Nephron (organoid): Measurements from ENCODE around the gene TRAPPC6A.
"Not testable (repeated sequence)": the region's sequence is repeated elsewhere in the genome, so short reads cannot be mapped to it uniquely, and the experiment has no call there.

Experiments used
- H3K27ac Mint-ChIP-seq, 3 experiments: 2 replicates each; pipeline ENCODE4 v1.8.0; 2020; ENCODE audit warnings: mixed read lengths in 3 of 3, mild to moderate bottlenecking in 2 of 3, moderate library complexity in 1 of 3
- H3K27me3 Mint-ChIP-seq: 2 replicates; pipeline ENCODE4 v1.8.0; 2021; ENCODE audit warnings: low read depth, mild to moderate bottlenecking, moderate library complexity, mixed read lengths
- H3K36me3 Mint-ChIP-seq: 2 replicates; pipeline ENCODE4 v1.8.0; 2020; ENCODE audit warnings: low read depth, mixed read lengths
- H3K4me1 Mint-ChIP-seq: 2 replicates; pipeline ENCODE4 v1.8.0; 2020; ENCODE audit warnings: mixed read lengths
- H3K4me3 Mint-ChIP-seq, 3 experiments: 2 replicates each; pipeline ENCODE4 v1.8.0; 2020; ENCODE audit warnings: mild to moderate bottlenecking in 3 of 3, mixed read lengths in 3 of 3, moderate library complexity in 2 of 3
- H3K9me3 Mint-ChIP-seq: 2 replicates; pipeline ENCODE4 v1.8.0; 2020; ENCODE audit warnings: mixed read lengths
- TF ChIP-seq, protein P1 (sequence below), 3 experiments: fragments of 200-600 bp; sonication (generic); IDR thresholded peaks; one replicate each; pipeline ENCODE4 v1.5.0; 2021; ENCODE audit warnings: antibody characterized with exemption in 3 of 3; ENCODE audit not compliant: unreplicated experiment in 3 of 3

Gene TRAPPC6A

DNA sequence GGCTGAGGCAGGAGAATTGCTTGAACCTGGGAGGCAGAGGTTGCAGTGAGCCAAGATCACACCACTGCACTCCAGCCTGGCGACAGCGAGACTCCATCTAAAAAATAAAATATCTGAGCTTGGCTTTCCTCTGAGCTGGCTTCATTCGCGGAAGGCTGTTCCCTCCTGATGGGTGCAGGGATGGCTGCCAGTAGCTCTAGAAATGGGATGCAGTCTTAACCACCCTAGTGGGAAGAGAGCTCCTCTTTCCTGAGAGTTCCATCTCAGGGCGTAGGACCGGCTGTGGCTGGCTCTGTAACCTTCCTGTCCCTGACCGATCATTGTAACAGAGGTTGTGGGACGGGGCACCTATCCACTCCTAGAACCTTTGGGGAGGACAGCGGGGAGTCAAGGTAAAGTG lies 52.7 kb downstream of the TRAPPC6A start:
- no peaks in the 10 kb centered on the region for H3K36me3 Mint-ChIP-seq
- no peaks in the 10 kb centered on the region for H3K27me3 Mint-ChIP-seq
- H3K9me3 Mint-ChIP-seq: no peaks in the 10 kb centered on the region
- H3K27ac Mint-ChIP-seq: no peak overlapping the region
- H3K4me1 Mint-ChIP-seq: peaks cover 28% of the 10 kb centered on the region
- H3K4me3 Mint-ChIP-seq: no peak overlapping the region
- TF ChIP-seq, protein P1, sequence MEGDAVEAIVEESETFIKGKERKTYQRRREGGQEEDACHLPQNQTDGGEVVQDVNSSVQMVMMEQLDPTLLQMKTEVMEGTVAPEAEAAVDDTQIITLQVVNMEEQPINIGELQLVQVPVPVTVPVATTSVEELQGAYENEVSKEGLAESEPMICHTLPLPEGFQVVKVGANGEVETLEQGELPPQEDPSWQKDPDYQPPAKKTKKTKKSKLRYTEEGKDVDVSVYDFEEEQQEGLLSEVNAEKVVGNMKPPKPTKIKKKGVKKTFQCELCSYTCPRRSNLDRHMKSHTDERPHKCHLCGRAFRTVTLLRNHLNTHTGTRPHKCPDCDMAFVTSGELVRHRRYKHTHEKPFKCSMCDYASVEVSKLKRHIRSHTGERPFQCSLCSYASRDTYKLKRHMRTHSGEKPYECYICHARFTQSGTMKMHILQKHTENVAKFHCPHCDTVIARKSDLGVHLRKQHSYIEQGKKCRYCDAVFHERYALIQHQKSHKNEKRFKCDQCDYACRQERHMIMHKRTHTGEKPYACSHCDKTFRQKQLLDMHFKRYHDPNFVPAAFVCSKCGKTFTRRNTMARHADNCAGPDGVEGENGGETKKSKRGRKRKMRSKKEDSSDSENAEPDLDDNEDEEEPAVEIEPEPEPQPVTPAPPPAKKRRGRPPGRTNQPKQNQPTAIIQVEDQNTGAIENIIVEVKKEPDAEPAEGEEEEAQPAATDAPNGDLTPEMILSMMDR (IDR thresholded peaks at IDR 0.05; ENCODE audit: unreplicated experiment in 3 of 3): no peak

DNA sequence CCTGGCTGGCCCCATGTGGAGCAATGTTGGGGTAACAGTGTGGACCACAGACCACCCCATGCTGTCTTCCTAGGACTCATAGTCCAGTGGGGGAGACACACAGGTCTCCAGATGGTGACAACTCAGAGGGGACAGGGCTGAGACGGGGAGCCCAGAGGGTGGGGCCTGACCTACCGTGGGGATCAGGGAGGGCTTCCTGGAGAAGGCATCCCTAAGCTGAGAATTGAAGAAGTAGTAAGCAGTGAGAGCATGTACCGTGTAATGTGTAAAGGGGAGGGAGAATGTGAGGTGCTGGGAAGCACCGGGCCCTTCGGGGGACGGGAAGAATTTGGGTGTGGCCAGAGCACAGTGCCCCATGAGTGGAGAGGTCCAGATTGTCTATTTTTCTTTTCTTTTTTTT lies 54.0 kb downstream of the TRAPPC6A start:
- peak overlapping the region in 2 of 3 experiments; percentile 17 to 73 for H3K27ac Mint-ChIP-seq
- H3K36me3 Mint-ChIP-seq: no peaks in the 10 kb centered on the region
- no peak overlapping the region for H3K4me3 Mint-ChIP-seq
- no peaks in the 10 kb centered on the region for H3K27me3 Mint-ChIP-seq
- H3K4me1 Mint-ChIP-seq: peaks cover 28% of the 10 kb centered on the region
- no peaks in the 10 kb centered on the region for H3K9me3 Mint-ChIP-seq
- TF ChIP-seq, protein P1 (IDR thresholded peaks at IDR 0.05; ENCODE audit: unreplicated experiment in 3 of 3): no peak

DNA sequence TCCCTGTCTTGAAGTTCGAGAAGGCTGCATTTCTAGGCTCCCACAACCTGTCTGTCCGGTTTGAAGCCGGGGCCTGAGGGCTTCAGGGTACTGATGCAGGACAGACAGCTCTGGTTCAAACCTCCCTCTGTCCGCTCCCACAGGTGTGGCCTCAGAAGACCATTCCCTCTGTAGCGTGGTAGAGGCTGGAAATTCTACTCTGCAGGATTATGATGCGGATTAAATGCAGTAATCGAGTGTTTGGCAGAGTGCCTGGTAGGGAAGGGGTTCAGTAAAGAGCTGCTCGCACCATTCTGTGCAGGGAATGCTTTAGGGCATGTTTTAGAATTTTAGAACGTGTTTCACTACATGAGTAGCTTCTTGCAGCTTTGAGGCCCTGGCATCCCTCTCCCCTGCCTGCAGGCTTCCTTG lies 54.6 kb downstream of the TRAPPC6A start:
- TF ChIP-seq, protein P1 (IDR thresholded peaks at IDR 0.05; ENCODE audit: unreplicated experiment in 3 of 3): no peak
- H3K4me3 Mint-ChIP-seq: no peak overlapping the region

DNA sequence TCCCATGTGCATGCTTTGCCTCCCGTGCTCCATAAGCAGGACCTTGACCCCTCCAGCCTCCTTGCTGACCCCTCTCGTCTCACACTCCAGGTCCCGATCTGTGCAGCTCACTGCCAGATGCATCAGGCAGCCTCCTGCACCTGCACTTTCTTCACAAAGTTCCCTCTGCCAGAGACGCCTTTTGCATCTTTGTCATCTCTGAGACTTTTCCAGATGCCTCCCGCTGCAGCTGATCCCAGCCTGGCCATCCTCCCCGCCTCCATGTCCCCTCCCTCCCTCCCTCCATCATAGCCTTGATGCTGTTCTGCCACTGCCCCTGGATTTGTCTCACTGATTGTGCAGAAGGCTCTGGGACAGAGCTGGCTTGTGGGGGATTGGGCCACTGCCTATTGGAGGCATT lies 55.2 kb downstream of the TRAPPC6A start:
- Mint-ChIP-seq H3K4me1 (peaks cover 28% of the 10 kb centered on the region), H3K36me3 (no peaks in the 10 kb centered on the region), H3K9me3 (no peaks in the 10 kb centered on the region), H3K4me3 (no peak overlapping the region), H3K27me3 (no peaks in the 10 kb centered on the region), H3K27ac (no peak overlapping the region)
- TF ChIP-seq, protein P1 (IDR thresholded peaks at IDR 0.05; ENCODE audit: unreplicated experiment in 3 of 3): no peak

More for the DNA sequence above, 54.6 kb downstream of the TRAPPC6A start:
- H3K27ac Mint-ChIP-seq: peak overlapping the region in 2 of 3 experiments; percentile 17 to 73
- no peaks in the 10 kb centered on the region for H3K9me3 Mint-ChIP-seq
- H3K27me3 Mint-ChIP-seq: no peaks in the 10 kb centered on the region
- no peaks in the 10 kb centered on the region for H3K36me3 Mint-ChIP-seq
- H3K4me1 Mint-ChIP-seq: peaks cover 28% of the 10 kb centered on the region

DNA sequence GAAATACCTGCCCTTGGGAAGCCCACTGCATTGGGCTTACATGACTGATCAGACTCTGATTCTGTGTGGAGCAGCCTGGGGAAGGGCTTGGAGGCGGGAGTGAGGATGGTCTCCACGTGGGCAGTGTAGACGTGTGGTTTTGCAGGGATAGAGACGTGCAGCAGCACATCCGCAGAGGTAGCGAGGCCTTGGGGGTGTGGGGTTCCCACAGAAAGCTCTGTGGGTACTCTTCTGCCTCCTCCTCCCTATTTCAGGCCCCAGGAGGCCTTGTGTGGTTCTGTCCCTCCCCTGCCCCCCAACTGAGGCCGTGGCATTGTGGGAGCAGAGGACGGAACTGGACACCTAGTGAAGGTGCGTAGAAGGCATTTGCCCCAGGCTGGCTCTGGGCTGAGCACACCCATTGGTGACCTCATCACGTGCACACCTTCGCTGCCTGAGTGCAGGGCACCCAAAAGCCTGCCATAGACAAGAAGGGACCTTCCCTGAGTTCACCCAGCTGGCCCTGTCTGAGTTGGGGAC lies 56.2 kb downstream of the TRAPPC6A start:
- no peaks in the 10 kb centered on the region for H3K36me3 Mint-ChIP-seq
- TF ChIP-seq, protein P1 (IDR thresholded peaks at IDR 0.05; ENCODE audit: unreplicated experiment in 3 of 3): no peak
- no peaks in the 10 kb centered on the region for H3K9me3 Mint-ChIP-seq
- H3K27ac Mint-ChIP-seq: no peak overlapping the region
- no peaks in the 10 kb centered on the region for H3K27me3 Mint-ChIP-seq
- H3K4me1 Mint-ChIP-seq: peaks cover 33% of the 10 kb centered on the region
- H3K4me3 Mint-ChIP-seq: no peak overlapping the region

DNA sequence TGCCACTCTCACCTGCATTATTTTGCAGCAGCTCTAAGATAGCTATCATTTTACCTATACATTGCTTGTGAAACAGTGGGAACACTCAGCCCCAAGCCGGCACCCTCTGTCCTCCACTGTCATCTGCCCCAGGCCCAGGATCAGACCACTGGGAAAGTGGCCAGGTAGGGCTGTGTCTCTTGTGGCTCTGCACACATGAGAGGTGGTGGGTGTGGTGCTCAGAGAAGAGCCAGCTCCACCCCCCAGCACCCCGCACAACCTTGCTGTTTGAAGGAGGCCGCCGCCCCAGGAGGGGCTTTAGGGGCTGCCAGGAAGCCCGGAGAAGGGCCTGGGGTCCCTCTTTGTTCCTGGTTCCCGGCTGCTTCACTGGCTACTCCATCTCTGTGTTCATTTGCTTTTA lies 58.5 kb downstream of the TRAPPC6A start:
- no peaks in the 10 kb centered on the region for H3K27me3 Mint-ChIP-seq
- no peak overlapping the region for H3K27ac Mint-ChIP-seq
- no peaks in the 10 kb centered on the region for H3K9me3 Mint-ChIP-seq
- H3K4me1 Mint-ChIP-seq: peaks cover 54% of the 10 kb centered on the region
- TF ChIP-seq, protein P1 (IDR thresholded peaks at IDR 0.05; ENCODE audit: unreplicated experiment in 3 of 3): no peak
- H3K4me3 Mint-ChIP-seq: no peak overlapping the region
- no peaks in the 10 kb centered on the region for H3K36me3 Mint-ChIP-seq

DNA sequence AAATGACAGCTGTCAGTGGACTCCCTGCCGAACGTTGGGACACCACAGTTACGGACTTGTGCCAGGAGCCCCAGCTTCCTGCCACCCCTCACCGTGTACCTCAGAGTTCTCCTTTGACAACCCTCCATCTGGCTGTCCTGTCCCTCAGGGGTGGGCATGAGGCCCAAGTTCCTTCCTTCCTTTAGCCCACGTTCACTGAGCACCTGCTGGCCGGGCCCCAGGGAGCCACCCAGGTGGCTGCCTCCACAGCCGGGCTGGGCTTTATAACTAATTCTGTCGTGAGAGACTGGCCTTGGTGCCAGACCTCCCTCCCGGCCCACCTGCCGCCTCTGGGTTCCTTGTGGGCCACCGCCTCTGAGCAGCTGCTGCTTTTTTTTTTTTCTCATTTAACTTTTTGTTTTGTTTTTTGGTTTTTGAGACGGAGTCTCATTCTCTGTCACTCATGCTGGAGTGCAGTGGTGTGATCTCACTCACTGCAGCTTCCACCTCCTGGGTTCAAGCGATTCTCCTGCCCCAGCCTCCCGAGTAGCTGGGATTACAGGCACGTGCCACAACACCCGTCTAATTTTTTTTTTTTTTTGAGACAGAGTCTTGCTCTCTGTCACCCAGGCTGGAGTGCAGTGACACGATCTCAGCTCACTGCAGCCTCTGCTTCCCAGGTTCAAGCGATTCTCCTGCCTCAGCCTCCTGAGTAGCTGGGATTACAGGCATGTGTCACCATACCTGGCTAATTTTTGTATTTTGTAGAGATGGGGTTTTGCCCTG lies 59.3 kb downstream of the TRAPPC6A start:
- H3K4me3 Mint-ChIP-seq, H3K36me3 Mint-ChIP-seq, H3K27ac Mint-ChIP-seq, H3K9me3 Mint-ChIP-seq, H3K27me3 Mint-ChIP-seq: not testable (repeated sequence)
- peaks cover 53% of the 10 kb centered on the region for H3K4me1 Mint-ChIP-seq
